ENCODE results near the gene GABRQ. TPM values are rescaled to one million over a fixed set of nuclear protein-coding genes. Genes with fewer than 3 reads are reported as not detected.

Gene GABRQ
- total RNA-seq, 4 donors from 2014 or later = 0.07 TPM; not detected in 3

DNA sequence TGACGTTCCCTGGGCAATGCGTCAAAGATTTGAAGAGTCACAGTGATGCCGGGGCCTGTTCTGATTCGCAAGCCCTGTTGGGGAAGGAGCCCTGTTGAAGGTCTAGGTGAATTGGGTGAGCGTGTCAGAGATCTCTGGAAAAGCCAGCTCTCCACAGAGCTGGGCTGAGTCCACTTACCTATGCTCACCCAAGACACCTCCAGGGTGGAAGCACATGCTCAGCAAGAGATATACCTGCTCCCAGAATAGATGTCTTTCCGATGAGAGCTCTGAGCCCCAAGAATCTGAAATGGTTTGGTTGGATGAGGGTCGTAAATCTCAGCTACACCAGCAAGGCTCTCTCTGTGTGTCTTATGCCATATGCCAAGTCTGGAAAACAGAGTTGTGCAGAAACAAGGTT lies 1.7 kb downstream of the GABRQ start:
- 60 to 94% methylated on average over 1 to 2 of the region's 7 CpGs for WGBS, 2 donors (ENCODE audit: low coverage in 1 of 2)
- peaks cover 0 to 6% (median 0%) of the 10 kb centered on the region in 3 donors for H3K4me1 ChIP-seq
- TF ChIP-seq, protein P1, sequence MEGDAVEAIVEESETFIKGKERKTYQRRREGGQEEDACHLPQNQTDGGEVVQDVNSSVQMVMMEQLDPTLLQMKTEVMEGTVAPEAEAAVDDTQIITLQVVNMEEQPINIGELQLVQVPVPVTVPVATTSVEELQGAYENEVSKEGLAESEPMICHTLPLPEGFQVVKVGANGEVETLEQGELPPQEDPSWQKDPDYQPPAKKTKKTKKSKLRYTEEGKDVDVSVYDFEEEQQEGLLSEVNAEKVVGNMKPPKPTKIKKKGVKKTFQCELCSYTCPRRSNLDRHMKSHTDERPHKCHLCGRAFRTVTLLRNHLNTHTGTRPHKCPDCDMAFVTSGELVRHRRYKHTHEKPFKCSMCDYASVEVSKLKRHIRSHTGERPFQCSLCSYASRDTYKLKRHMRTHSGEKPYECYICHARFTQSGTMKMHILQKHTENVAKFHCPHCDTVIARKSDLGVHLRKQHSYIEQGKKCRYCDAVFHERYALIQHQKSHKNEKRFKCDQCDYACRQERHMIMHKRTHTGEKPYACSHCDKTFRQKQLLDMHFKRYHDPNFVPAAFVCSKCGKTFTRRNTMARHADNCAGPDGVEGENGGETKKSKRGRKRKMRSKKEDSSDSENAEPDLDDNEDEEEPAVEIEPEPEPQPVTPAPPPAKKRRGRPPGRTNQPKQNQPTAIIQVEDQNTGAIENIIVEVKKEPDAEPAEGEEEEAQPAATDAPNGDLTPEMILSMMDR (IDR thresholded peaks at IDR 0.05) = no peak
- TF ChIP-seq EP300 (IDR thresholded peaks at IDR 0.05) (no peak), POLR2AphosphoS5 (IDR thresholded peaks at IDR 0.05) (no peak), POLR2A (IDR thresholded peaks at IDR 0.05) (no peak)
- no peaks in the 10 kb centered on the region for H3K36me3 ChIP-seq
- H3K9me3 ChIP-seq = no peaks in the 10 kb centered on the region
- no peak overlapping the region for H3K4me3 ChIP-seq
- peaks cover 43% of the 10 kb centered on the region for H3K27me3 ChIP-seq
- no peak overlapping the region for H3K27ac ChIP-seq
- ATAC-seq = no peak

DNA sequence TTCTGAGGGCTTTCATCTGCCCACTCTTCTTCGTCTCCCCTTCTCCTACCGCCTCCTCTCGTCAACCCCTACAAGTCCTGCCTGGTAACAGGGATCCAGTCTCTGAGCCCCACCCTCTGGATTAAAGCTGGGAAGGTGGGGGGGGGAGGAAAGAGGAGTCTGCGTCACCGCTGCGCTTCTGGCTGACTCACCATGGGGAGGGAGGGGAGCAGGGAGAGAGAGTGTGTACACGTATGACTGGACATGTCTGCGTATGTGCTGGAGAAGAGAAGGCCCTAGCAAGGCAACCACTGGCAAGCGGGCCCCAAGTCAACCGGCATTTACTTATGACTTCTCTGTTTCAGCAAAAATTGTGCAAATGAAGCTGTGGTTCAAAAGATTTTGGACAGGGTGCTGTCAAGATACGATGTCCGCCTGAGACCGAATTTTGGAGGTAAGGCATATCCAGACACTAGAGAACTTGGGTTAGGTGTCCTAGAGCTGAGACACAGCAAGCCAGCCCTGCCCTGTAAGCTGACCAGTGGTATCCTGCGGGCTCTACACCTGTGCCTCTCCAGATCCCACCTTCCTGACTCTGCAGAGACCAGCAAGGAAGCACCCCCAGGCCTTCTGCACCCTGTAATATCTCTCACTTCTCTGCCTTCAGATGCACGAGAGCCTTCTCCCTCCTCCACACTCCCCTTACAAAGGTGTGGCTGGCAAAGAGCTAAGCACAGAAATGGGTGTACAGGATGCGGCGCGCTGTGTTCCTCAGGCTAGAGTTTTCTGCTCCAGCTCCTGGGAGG lies 2.5 kb downstream of the GABRQ start:
- Histone ChIP-seq H3K27ac (no peak overlapping the region), H3K27me3 (peaks cover 43% of the 10 kb centered on the region), H3K36me3 (no peaks in the 10 kb centered on the region), H3K9me3 (no peaks in the 10 kb centered on the region), H3K4me1 (peaks cover 0 to 6% (median 0%) of the 10 kb centered on the region in 3 donors), H3K4me3 (no peak overlapping the region)
- WGBS, 2 donors (ENCODE audit: low coverage in 1 of 2) = 58 to 84% methylated on average over 5 to 6 of the region's 18 CpGs
- ATAC-seq = no peak
- TF ChIP-seq, protein P1 (IDR thresholded peaks at IDR 0.05) = no peak

DNA sequence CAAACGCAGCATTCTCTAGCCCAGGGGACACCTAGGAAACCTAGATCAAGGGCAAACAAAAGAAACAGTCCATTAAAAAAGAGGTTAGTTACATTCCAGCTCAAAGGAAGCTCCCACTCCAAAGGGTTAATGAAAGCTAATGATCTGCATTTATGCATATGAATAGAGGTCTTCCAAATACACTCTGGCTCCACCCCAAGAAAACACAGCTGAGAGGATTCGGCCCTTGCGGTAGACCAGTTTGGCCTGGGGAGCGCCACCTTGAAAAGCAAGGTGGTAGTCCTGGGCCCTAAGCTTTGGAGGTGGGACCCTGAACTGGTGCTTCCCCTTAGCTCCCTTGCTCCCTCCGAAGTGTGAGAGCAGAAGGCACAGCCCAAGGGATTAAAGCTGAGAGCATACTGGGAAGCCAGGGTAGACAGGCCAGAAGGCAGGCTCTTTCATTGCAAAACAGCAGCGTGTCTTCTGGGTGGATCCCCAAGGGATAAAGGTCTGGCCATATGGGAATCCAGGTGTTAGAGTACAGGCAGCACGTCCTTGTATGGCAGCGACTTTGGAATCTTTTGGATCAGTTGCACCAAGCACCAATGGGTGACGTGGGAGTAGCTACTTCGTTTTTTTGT lies 3.7 kb downstream of the GABRQ start:
- Histone ChIP-seq H3K27me3 (peaks cover 43% of the 10 kb centered on the region), H3K27ac (no peak overlapping the region), H3K36me3 (no peaks in the 10 kb centered on the region), H3K9me3 (no peaks in the 10 kb centered on the region), H3K4me1 (peaks cover 0 to 6% (median 0%) of the 10 kb centered on the region in 3 donors), H3K4me3 (no peak overlapping the region)
- ATAC-seq = no peak
- TF ChIP-seq POLR2A (IDR thresholded peaks at IDR 0.05) (no peak), EP300 (IDR thresholded peaks at IDR 0.05) (no peak), POLR2AphosphoS5 (IDR thresholded peaks at IDR 0.05) (no peak)
- TF ChIP-seq, protein P1 (IDR thresholded peaks at IDR 0.05) = no peak
- 81 to 92% methylated on average over 2 to 5 of the region's 10 CpGs for WGBS, 2 donors (ENCODE audit: low coverage in 1 of 2)

DNA sequence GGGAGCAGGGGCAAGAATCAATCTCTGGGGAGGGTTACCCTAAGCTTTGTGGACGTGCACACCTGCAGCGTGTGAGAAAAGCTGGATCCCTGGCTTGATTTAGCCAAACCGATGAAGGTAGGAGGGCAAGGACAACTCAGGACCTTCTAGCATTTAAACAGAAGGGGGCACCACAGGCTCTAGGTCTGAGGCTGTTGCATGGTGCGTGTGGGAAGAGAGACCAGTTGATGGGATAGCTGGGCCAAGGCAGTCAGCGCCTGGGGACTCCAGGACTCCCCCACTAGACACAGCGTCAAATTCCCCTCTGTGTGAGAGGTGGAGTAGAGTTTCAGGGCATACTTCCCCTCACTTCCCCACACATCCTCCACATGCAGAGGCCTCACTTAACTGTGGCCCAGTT lies 4.3 kb downstream of the GABRQ start:
- WGBS, 2 donors (ENCODE audit: low coverage in 1 of 2) = 59% methylated on average over 6 of the region's 6 CpGs; no CpG with 5 or more reads in 1 of the 2 donors
- Histone ChIP-seq H3K4me3 (no peak overlapping the region), H3K9me3 (no peaks in the 10 kb centered on the region), H3K4me1 (peaks cover 0 to 6% (median 0%) of the 10 kb centered on the region in 3 donors), H3K27ac (no peak overlapping the region), H3K27me3 (peaks cover 36% of the 10 kb centered on the region), H3K36me3 (no peaks in the 10 kb centered on the region)
- TF ChIP-seq POLR2AphosphoS5 (IDR thresholded peaks at IDR 0.05) = no peak
- TF ChIP-seq POLR2A (IDR thresholded peaks at IDR 0.05) = no peak
- no peak for TF ChIP-seq EP300 (IDR thresholded peaks at IDR 0.05)
- TF ChIP-seq, protein P1 (IDR thresholded peaks at IDR 0.05) = no peak
- ATAC-seq = no peak
